HG02588 (cell line): ENCODE results near the gene EFCAB12.
A peak's percentile ranks its signal among the peaks of the same experiment; 100 is the strongest.
"Not testable (repeated sequence)": the region's sequence is repeated elsewhere in the genome, so short reads cannot be mapped to it uniquely, and the experiment has no call there.

Experiments used
- ATAC-seq: cut with Tn5 transposase; IDR thresholded peaks from one replicate; pipeline ENCODE4 v1.9.1; 2021; ENCODE audit warnings: mild to moderate bottlenecking, moderate library complexity; ENCODE audit not compliant: unreplicated experiment

EFCAB12 gene

DNA sequence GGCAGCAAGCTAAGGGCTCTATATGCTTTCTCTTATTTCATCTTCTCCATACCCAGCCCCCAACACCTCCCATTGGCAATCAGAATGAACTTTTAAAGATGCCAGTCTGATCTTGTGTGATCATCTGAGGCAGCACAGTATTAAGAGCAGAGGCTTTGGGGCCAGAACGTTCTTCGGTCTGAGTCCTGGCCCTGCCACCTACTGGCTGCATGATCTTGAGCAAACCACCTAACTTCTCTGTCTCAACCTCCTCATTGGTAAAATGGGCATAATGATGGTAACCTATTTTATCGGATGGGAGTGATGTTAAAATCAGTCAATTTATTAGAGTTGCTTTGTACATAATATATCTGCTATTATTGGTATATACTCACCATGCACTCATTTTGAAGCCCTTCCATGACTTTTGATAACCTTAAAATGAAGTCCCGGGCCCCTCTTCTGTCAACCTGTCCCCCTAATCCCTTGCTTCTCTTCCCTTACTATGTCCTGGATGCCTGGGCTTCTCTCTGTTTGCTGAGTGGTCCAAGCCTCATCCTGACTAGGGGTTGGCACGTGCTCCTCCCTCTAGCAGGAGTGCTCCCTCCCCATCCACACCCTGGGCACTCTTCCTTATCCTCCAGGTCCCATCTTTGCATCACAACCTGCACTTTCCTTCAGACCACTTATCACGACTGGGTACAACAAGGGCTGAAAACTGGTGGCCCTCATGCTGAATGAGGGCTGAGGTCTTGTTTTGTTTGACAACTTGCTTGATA lies 6.3 kb downstream of the EFCAB12 start:
- ATAC-seq = no peak

DNA sequence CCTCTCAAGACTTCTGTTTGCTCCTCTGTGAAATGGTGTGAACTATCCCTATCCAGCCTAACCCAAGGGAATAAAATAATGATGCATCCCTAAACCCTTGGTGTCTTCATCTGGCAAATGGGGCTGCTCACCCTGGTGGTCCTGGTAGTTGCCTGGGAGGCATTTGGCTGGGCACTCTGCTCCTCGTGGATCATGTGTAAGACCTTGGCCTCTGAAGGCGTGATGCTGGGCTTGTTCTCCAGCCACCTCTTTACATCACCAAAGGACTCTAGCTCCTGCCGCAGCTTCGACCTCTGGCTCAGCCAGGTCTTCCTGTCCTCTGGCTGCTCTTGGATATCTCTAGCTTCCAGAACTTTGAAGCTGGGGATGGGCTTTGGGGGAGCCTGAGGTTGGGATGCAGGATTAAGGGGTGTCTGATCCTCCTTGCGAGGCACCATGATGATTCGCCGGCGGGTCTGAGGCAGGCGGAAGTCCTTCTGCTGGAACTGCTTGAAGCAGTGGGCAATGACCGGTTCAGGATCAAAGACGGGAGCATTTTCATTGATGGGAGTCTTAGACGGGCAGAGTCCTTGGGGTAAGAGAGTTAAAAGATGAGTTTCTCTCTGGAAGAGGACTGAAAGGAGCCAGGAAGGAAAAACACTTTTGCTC lies 7.1 kb downstream of the EFCAB12 start:
- ATAC-seq = no peak

DNA sequence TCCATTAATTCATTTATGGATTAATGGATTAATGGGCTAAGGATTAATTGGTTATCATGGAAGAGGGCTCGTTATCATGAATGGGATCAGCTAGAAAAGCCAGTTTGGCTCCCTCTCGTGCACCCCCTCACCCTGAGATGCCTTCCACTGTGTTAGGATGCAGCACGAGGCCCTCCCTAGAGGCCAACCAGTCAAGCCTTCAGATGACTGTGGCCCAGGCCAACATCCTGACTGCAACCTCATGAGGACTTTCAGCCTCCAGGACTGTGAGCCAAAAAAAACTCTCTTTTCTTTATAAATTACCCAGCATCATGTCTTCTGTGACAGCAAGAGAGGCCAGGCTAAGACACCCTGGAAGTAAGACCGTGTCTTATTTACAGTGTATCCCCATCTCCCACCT lies 9.0 kb downstream of the EFCAB12 start:
- ATAC-seq = no peak

DNA sequence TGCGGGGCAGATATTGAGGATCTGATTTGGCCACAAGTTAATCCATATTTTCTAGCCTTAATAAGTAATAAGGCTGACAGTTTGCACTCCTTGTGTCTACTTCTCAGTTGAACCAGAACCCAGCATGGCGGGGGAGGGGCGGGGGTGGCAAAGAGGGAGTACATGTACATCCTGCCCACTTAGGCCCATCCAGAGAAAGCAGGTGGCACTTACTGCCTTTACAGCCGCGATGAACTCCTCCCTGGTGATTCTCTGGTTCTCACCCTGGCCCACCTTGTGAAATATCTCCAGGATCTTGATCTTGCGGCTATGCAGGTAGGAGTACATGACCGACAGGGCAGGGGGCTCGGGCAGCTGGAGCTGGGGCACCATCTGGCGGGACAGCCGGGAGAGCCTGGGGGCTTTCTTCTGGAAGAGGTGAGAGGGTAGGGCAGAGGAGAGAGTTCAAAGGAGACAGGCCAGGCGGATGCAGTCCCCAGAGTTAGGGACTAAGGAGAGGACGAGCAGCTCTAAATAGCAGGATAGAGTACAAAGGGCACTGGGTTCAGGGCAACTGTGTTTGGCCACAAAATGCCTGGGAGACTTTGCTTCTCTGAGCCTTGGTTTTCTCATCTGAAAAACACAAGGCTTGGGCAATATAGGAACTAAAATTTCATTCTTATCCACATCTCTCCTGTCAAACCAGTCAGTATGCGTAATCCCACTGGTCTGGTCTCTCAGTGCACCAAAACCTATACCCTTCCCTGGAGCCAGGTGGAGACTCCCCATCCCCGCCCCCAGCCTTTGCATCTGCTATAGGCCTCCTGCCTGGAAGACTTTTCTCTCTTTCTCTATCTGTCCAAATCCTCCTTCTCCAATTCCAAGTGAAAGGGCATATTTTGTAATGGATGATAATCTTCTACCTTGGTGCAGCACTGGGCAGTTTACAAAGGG lies 10.1 kb downstream of the EFCAB12 start:
- no peak for ATAC-seq

DNA sequence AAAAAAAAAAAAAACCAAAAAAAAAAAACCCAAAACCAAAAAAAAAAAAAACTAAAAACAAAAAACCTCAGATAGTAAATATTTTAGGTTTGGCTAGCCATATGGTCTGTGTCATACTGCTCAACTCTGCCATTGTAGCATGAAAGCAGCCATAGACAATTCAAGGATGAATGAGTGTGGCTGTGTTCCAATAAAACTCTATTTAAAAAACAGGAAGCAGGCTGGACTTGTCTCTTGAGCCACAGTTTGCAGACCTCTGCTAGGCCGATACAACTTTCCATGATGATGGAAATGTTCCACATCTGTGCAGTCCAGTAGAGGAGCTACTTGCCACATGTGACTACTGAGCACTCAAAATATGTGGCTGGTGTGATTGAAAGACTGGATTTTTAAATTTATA lies 11.1 kb downstream of the EFCAB12 start:
- no peak for ATAC-seq

DNA sequence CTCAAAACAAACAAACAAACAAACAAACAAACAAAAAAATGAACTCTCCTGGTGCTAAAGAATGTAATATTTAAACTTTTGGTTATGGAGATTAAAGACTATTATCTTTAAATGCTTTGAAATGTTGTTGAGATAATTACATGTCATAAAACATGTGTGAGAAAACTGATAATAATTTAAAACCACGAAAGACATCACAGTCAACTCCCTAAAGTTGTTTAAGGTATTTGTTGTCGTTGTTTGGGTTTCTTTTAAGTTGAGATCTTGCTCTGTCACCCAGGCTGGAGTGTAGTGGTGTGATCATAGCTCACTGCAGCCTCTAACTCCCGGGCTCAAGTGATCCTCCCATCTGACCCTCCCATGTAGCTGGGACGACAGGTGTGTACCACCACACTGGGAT lies 12.0 kb downstream of the EFCAB12 start:
- no peak for ATAC-seq

DNA sequence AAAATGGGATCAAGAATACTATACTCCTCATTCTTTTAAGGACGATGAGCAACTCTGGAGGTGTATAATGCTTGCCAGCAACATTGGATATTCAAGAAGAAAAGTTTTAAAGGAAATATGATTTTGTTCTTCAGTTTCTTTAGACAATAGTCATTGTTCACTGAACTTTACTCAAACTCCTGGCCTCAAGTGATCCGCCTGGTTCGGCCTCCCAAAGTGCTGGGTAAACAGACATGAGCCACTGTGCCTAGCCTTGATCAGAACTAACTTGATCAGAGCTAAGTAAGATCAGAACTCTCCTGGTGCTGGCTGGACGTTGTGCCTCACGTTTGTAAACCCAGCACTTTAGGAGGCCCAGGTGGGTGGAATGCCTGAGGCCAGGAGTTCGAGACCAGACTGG lies 12.6 kb downstream of the EFCAB12 start:
- no peak for ATAC-seq

DNA sequence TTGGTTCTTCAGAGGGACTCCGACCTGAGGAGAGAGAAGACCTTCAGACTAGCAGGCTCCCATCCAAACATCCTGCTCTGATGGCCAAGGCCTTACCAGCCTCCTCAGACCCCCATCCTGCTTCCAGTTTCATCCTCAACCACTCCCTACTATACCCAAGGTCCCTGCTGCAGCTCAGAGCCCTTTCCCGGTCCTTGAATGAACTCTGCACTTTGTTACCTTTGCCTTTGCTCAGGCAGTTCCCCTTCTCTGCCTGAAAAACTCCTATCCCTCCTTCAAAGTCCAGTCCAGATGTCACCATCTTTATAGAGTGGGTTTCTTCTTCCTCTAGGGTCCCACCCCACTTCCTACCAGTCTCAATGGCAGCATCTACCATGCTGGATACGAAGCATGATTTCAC lies 13.1 kb downstream of the EFCAB12 start:
- ATAC-seq = no peak

DNA sequence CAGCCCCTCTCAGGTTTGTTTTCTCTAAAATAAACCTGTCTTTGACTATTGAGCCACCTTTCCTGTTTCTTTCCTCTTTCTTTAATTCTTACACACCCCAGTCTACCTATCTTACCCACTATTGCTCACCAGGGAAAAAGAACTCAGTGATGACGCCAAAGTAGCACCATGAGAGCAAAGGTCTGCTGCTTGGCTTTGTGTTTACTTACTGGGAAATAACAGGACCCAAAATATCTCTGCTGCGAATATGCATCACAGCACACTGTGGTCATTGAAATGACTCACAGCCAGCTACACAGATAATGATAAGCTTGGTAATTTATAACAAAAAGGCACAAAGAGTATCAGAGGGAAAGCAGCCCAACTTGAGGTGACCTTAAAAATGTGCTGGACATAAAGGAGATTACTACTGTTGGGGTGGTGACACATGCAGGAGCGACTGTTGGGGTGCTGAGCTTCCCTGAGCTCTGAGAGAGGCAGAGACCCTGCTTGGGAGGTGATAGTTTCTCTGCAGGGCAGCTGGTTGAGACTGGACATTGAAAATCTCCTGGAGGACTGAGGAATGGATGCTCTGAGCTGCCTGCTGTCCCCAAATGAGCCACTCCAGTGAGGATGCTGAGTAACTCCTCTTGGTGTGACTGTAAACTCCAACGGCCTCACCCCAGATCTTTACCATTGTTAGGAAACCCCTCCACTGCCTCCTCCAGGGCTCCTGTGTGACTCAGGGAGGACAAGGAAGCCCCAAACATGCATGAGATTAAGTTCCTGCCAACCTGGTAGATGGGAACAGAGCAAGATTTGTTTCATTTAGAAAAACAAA lies 14.5 kb downstream of the EFCAB12 start:
- peak; percentile 82 for ATAC-seq

DNA sequence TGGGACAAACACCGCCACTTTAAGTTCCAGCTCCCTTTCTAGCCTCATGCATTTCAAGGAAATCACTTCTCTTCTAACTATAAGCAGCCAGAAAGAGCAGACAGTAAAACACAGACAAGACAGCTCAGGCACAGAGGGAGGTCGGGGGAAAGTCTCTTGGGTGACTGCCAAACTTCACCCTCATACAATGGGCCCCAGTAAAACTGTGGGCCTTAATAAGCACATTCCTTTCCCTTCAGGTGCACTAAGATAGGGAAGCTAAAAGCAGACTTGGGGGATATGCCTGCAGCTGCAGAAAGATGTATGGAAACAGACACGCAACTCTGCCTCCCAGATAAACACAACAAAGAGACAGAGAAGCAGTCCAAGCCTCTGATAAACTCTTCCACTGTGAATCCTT lies 15.2 kb downstream of the EFCAB12 start:
- not testable (repeated sequence) for ATAC-seq

DNA sequence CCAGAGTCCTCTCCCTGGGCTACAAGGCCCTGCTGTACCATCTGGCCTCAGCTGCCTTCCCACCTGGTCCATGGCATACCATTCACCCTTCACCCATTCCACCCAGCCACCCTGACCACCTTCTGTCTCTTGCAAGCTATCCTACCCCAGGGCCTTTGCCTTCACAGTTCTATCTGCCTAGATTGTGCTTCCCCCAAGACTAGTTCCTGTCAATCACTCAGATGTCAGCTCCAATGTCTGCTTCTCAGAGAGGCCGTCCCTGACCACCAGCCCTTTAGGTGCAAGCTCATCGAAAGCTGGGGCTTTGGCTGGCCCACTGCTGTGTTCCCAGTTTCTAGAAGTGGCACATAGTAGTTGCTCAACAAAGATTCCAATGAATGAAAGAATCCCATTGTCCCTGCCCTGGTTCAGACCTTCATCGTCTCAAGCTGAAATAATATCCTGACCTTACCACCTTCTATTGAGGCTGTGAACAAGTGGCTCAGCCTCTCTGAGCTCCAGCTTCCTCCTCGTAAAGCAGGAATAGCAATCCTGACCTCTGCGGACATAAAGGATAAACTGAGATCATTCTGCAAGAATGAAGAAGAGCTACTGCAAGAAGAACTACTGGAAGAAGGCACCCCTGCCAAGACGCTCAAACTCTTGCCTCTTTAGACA lies 15.8 kb downstream of the EFCAB12 start:
- no peak for ATAC-seq

DNA sequence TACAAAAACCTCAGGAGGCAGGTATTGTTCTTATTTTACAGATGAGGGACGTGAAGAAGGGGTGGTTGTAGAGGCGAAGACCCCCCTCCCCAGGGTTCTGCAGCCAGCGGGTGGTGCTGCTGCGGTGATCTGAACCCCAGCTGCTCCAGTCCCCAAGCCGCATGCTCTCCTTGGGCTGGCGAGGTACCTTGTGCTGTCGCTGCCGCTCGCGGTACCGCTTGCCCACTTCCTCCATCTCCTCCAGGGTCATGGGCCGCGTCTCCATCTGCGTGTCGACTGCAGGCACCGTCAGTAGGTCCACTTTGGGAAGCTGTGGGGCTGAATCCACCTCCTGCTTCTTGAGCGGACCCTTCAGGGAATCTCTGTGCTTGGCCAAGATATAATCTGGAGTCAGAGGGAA lies 17.5 kb downstream of the EFCAB12 start:
- no peak for ATAC-seq

DNA sequence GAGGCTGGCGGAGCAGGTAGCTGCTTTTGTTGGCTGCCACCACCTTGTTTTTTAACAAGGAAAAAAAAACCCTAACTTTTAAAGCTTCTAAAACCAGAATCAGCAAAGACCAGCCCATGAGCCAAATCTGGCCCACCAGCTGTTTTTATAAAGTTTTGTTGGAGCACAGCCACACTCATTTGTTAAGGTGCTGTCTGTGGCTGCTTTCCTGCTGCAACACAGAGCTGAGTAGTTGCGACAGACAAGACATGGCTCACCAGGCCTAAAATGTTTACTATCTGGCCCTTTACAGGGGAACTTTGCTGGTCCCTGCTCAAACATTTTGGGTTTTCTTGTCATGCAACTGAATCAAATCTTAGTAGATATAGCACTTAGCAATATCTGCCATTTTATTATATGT lies 18.9 kb downstream of the EFCAB12 start:
- ATAC-seq = no peak

DNA sequence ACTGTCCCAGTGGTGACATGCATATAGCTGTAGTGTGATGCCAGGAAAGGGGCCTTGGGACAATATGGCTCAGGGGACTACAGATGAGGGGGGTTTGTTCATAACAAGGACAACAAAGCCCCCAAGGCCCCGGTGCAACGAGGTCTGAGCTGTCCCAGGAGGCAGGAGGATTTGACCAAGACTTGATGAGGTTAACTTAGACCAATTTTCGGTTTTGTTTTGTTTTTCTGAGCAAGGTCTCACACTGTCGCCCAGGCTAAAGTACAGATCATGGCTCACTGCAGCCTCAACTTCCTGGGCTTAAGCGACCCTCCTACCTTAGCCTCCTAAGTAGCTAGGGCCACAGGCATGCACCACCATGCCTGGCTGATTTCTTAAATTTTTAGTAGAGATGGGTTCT lies 23.8 kb downstream of the EFCAB12 start:
- ATAC-seq = peak; percentile 49

DNA sequence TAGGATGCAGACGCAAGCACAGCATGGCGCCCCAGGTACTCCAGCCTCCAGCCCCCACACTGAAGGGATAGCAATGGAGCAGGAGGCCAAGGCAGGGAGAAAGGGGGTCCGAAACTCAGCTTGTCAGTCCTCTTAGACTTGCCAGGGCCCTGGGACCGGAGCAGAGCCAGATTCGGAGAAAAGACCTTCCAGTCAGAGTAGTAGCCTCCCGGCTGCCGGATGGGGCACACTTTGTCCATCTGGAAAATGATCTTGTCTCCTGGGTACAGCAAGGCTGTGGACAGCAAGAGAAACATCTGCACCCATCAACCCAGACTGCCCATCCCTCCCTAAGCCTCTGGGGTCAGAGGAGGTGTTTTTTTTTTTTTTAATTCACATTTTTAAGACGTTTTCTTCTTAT lies 24.3 kb downstream of the EFCAB12 start:
- ATAC-seq = no peak

DNA sequence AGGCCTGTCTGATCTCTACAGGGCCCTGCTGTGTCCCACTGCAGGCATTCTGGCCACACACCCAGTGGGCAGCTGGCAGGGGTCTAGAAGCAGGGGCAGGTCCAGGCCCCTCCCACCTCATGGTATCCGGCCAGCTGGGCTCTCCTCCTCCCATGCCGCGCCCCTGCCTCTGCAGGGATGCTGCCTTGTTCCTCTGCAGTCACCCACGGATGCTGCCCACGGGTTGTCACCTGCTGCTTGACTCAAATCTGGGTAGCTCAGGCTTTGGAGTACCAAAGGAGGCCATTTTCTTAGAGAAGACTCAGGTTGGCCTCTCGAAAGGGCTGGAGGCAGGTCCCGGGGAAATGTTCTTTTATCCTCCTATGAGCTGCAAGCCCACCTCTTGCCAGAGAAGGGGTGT lies 25.0 kb downstream of the EFCAB12 start:
- ATAC-seq = no peak

DNA sequence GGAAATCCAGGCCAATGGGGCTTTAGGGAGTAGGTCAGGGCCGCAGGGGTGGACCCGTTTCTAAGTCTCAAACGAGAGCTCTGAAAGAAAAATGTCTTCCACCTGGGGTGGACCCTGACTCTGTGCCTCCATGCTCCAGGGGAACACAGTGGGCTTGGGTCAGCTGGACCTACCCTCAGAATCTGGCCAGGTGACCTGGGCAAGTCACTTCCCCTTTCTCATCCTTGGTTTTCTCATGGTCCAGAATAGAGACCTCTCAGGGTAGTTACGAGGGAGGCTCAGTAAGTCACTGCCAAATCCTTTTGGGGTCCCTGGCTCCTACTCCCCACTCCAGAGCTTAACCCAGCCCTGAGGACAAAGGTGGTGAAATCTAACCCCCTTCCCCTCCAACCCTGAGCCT lies 25.8 kb downstream of the EFCAB12 start:
- no peak for ATAC-seq

DNA sequence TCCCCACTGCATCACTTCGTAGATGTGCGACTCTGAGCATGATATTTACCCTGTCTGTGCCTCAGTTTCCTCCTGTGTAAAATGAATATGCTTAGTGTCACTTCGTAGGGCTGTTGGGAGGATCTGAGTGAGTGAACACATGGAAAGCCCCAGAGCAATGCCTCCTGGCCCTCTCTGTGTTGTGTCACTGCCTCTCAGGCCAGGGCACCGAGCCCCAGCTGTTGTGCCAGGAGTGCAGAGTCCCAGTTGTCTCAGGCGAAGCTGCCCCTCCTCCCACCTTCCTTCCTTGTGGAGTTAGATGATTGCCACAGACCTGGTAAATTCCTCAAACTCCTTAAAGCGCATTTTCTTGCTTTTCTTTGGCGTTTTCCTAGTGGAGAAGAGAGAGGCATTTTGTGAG lies 26.2 kb downstream of the EFCAB12 start:
- ATAC-seq = no peak

DNA sequence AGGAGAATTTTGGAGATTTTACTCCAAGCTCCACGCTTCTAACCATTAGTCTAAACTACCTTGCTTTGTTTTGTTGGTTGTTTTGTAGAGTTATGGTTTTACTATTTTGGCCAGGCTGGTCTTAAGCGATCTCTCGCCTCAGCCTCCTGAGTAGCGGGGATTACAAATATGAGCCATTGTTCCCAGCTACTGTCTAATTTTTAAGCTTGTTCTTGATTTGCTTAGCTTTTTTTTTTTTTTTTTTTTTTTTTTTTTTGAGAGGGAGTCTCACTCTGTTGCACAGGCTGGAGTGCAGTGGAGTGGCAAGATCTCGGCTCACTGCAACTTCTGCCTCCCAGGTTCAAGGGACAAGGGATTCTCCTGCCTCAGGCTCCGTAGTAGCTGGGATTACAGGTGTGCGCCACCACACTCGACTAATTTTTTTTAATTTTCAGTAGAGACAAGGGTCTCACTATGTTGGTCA lies 28.5 kb downstream of the EFCAB12 start:
- ATAC-seq = peak; percentile 17
